Rectal smooth muscle tissue (tissue), 1 donor: ENCODE data around the gene SECTM1.

ENCODE experiments used
- H3K27ac ChIP-seq: one replicate; pipeline ENCODE4 v1.7.0; 2013; ENCODE audit warnings: low read depth, low read length, inconsistent platforms
- H3K27me3 ChIP-seq: one replicate; pipeline ENCODE4 v1.7.0; 2013; ENCODE audit warnings: low read length; ENCODE audit not compliant: control insufficient read depth, insufficient read depth
- H3K36me3 ChIP-seq: one replicate; pipeline ENCODE4 v1.7.0; 2013; ENCODE audit warnings: low read length; ENCODE audit not compliant: control insufficient read depth, insufficient read depth
- H3K4me1 ChIP-seq: one replicate; pipeline ENCODE4 v1.7.0; 2013; ENCODE audit warnings: low read length; ENCODE audit not compliant: control insufficient read depth, insufficient read depth
- H3K4me3 ChIP-seq: one replicate; pipeline ENCODE4 v1.7.0; 2013; ENCODE audit warnings: low read length
- H3K9ac ChIP-seq: one replicate; pipeline ENCODE4 v1.7.0; 2013; ENCODE audit warnings: low read length

The SECTM1 gene

GRCh38 chr17:82325286-82326180 lies 8.0 kb downstream of the SECTM1 start:
- Histone ChIP-seq H3K9ac (no peak overlapping the region), H3K27ac (no peak overlapping the region), H3K4me1 (peaks cover 6% of the 10 kb centered on the region), H3K27me3 (peaks cover 3% of the 10 kb centered on the region), H3K36me3 (no peaks in the 10 kb centered on the region), H3K4me3 (no peak overlapping the region)

- no peak overlapping the region for H3K27ac ChIP-seq
- H3K9ac ChIP-seq = no peak overlapping the region
Measured at GRCh38 chr17:82324566-82325285, 8.8 kb downstream of the SECTM1 start.

GRCh38 chr17:82323514-82324234 lies 9.9 kb downstream of the SECTM1 start:
- Histone ChIP-seq H3K4me1 (no peaks in the 10 kb centered on the region), H3K27ac (no peak overlapping the region), H3K9ac (no peak overlapping the region), H3K27me3 (no peaks in the 10 kb centered on the region), H3K4me3 (no peak overlapping the region), H3K36me3 (no peaks in the 10 kb centered on the region)

More at GRCh38 chr17:82324566-82325285, 8.8 kb downstream of the SECTM1 start:
- H3K27me3 ChIP-seq = no peaks in the 10 kb centered on the region
- no peaks in the 10 kb centered on the region for H3K36me3 ChIP-seq
- no peak overlapping the region for H3K4me3 ChIP-seq
- H3K4me1 ChIP-seq = no peaks in the 10 kb centered on the region

- Histone ChIP-seq H3K4me3 (no peak overlapping the region), H3K27ac (no peak overlapping the region), H3K27me3 (no peaks in the 10 kb centered on the region), H3K4me1 (no peaks in the 10 kb centered on the region), H3K36me3 (no peaks in the 10 kb centered on the region), H3K9ac (no peak overlapping the region)
Measured at GRCh38 chr17:82322526-82323453, 10.8 kb downstream of the SECTM1 start.

- Histone ChIP-seq H3K4me3 (no peak overlapping the region), H3K27me3 (no peaks in the 10 kb centered on the region), H3K9ac (no peak overlapping the region), H3K4me1 (no peaks in the 10 kb centered on the region), H3K36me3 (no peaks in the 10 kb centered on the region), H3K27ac (no peak overlapping the region)
Measured at GRCh38 chr17:82321947-82322466, 11.6 kb downstream of the SECTM1 start.

GRCh38 chr17:82320956-82321927 lies 12.3 kb downstream of the SECTM1 start:
- Histone ChIP-seq H3K36me3 (no peaks in the 10 kb centered on the region), H3K27ac (no peak overlapping the region), H3K4me3 (peak overlapping the region; percentile 30), H3K9ac (no peak overlapping the region), H3K4me1 (no peaks in the 10 kb centered on the region), H3K27me3 (peaks cover 5% of the 10 kb centered on the region)

GRCh38 chr17:82320140-82320840 lies 13.3 kb downstream of the SECTM1 start:
- H3K4me1 ChIP-seq = no peaks in the 10 kb centered on the region
- peaks cover 10% of the 10 kb centered on the region for H3K27me3 ChIP-seq
- no peak overlapping the region for H3K9ac ChIP-seq
- no peak overlapping the region for H3K4me3 ChIP-seq
- H3K27ac ChIP-seq = no peak overlapping the region
- H3K36me3 ChIP-seq = no peaks in the 10 kb centered on the region

GRCh38 chr17:82319619-82320062 lies 13.9 kb downstream of the SECTM1 start:
- Histone ChIP-seq H3K27me3 (peaks cover 14% of the 10 kb centered on the region), H3K36me3 (no peaks in the 10 kb centered on the region), H3K4me1 (no peaks in the 10 kb centered on the region), H3K4me3 (no peak overlapping the region), H3K27ac (no peak overlapping the region), H3K9ac (no peak overlapping the region)

- Histone ChIP-seq H3K9ac (no peak overlapping the region), H3K4me1 (no peaks in the 10 kb centered on the region), H3K27ac (no peak overlapping the region), H3K27me3 (peaks cover 14% of the 10 kb centered on the region), H3K36me3 (no peaks in the 10 kb centered on the region), H3K4me3 (no peak overlapping the region)
Measured at GRCh38 chr17:82318772-82319606, 14.6 kb downstream of the SECTM1 start.

GRCh38 chr17:82318169-82318498 lies 15.4 kb downstream of the SECTM1 start:
- no peaks in the 10 kb centered on the region for H3K4me1 ChIP-seq
- no peaks in the 10 kb centered on the region for H3K36me3 ChIP-seq
- no peak overlapping the region for H3K4me3 ChIP-seq
- no peak overlapping the region for H3K27ac ChIP-seq
- H3K9ac ChIP-seq = no peak overlapping the region
- peaks cover 16% of the 10 kb centered on the region for H3K27me3 ChIP-seq
